Measurements from ENCODE around the gene CRB2.

The CRB2 gene

DNA sequence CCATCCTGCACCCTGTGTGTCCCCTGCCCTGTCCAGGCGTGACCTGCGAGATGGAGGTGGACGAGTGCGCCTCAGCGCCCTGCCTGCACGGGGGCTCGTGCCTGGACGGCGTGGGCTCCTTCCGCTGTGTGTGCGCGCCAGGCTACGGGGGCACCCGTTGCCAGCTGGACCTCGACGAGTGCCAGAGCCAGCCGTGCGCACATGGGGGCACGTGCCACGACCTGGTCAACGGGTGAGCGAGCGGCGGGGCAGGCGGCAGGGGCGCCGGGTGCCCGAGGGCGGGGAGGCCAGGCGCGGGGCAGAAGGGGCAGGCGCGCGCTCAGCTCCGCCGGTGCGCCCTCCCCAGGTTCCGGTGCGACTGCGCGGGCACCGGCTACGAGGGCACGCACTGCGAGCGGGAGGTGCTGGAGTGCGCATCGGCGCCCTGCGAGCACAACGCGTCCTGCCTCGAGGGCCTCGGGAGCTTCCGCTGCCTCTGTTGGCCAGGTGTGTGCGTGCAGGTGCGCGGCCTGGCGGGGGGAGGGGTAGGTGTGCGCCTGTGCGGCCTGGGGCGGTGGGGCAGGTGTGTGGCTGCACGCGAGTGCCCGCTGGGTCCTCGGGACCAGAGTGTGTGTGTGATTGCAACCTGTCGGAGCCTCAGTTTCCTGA lies 10.0 kb downstream of the CRB2 start:
- DNase-seq: no peak

DNA sequence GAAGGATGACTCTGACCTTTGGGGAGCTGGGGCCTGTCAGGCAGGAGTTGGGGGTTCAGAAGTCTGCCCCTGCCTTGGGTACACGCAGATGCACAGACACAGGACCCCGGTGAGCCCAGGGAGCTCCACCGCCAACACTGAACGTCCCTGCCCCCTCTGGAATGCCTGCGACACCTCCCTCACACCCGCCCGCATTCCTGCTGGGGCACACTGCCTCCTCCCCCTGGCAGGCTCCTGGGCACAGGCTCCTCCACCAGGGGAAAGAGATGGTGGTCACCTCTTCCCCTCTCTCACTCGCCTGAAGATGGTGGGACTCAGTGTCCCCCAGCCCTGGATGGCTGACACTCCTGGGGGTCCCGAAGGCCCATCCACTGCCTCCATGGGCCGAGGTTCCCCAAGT lies 12.0 kb downstream of the CRB2 start:
- DNase-seq: no peak

DNA sequence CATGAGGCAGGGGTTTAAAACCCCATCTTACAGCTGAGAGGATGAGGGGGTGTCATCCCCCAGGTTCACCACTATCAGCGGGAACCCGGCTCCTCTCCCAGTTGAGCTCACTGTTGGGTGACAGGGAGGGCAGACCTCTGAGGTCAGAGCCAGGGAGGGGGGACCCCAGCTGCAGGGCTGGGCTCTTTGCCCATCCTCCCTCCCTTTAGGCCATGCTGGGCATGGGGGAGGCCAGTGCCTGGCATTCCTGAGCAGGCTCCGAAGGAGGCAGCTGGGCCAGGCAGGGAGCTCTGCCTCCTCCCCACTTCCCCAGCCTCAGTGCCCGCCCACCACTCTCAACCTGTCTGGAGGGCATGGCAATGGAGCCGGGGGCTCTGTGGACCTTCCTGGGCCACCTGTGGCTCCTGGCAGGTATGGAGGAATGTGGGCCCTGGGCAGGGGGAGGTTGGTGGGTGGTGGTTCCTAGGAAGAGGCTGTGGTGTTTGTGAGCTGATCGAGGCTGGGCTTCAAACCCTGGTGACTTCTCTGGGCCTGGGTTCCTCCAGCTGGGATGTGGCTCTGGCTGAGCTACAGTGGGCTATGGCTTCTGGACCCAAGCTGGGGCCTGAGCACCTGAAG lies 12.6 kb downstream of the CRB2 start:
- DNase-seq: no peak

DNA sequence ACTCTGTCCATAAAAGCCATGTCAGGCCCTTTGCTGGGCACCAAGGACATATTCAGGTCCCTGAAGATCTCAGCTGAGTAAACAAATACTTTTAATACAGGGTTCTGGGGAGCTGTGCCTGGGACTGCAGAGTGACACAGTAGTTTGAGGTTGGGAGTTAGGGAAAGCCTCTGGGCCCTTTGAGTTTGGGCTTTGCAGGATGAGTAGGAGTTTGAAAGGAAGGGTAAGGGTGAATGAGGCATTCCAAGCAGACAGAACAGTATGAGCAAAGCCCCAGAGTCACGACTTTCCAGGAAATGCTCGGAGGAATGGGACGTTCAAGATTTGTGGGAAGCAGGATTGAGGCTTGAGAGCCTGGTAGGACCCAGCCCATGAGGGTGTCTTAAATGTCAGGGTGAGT lies 13.3 kb downstream of the CRB2 start:
- DNase-seq: no peak

DNA sequence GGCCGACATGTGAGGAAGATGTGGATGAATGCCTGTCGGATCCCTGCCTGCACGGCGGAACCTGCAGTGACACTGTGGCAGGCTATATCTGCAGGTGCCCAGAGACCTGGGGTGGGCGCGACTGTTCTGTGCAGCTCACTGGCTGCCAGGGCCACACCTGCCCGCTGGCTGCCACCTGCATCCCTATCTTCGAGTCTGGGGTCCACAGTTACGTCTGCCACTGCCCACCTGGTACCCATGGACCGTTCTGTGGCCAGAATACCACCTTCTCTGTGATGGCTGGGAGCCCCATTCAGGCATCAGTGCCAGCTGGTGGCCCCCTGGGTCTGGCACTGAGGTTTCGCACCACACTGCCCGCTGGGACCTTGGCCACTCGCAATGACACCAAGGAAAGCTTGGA lies 14.1 kb downstream of the CRB2 start:
- DNase-seq: no peak

DNA sequence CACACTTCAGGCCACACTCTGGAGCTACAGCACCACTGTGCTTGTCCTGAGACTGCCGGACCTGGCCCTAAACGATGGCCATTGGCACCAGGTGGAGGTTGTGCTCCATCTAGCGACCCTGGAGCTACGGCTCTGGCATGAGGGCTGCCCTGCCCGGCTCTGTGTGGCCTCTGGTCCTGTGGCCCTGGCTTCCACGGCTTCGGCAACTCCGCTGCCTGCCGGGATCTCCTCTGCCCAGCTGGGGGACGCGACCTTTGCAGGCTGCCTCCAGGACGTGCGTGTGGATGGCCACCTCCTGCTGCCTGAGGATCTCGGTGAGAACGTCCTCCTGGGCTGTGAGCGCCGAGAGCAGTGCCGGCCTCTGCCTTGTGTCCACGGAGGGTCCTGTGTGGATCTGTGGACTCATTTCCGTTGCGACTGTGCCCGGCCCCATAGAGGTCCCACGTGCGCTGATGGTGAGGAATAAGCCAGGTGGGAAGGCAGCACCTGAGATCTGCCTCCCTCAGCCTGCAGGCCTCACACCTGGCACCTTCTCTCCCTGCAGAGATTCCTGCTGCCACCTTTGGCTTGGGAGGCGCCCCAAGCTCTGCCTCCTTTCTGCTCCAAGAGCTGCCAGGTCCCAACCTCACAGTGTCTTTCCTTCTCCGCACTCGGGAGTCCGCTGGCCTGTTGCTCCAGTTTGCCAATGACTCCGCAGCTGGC lies 14.7 kb downstream of the CRB2 start:
- no peak for DNase-seq

DNA sequence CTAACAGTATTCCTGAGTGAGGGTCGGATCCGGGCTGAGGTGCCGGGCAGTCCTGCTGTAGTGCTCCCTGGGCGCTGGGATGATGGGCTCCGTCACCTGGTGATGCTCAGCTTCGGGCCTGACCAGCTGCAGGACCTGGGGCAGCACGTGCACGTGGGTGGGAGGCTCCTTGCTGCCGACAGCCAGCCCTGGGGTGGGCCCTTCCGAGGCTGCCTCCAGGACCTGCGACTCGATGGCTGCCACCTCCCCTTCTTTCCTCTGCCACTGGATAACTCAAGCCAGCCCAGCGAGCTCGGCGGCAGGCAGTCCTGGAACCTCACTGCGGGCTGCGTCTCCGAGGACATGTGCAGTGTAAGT lies 15.2 kb downstream of the CRB2 start:
- DNase-seq: no peak

DNA sequence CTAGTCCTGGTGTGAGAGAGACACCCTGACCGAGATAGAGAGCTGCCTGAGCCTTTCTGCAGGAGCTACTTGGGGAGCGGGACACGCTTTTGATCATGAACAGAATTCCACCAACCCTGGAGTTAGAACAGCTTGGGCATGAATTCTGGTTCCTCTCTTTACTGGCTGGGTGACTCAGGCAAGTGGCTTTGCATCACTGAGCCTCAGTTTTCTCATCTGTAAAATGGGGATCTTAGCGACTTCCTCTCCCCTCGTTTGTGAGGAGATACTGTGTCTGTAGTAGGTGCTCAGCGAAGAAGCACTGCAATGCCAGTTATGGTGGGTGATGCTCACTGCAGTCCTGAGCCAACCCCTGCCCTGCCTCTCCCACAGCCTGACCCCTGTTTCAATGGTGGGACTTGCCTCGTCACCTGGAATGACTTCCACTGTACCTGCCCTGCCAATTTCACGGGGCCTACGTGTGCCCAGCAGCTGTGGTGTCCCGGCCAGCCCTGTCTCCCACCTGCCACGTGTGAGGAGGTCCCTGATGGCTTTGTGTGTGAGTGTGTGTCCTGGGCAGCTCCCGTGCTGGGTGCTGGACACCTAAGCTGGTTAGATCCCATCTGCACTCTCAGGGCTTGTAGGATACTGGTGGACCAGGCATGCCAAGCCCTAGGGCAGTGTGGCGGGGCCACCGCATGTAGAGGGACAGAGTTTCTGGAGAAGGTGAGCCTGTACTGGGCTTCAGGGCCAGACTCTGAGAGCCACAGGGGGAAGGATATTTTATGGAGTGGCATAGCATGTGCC lies 16.0 kb downstream of the CRB2 start:
- DNase-seq: no peak

DNA sequence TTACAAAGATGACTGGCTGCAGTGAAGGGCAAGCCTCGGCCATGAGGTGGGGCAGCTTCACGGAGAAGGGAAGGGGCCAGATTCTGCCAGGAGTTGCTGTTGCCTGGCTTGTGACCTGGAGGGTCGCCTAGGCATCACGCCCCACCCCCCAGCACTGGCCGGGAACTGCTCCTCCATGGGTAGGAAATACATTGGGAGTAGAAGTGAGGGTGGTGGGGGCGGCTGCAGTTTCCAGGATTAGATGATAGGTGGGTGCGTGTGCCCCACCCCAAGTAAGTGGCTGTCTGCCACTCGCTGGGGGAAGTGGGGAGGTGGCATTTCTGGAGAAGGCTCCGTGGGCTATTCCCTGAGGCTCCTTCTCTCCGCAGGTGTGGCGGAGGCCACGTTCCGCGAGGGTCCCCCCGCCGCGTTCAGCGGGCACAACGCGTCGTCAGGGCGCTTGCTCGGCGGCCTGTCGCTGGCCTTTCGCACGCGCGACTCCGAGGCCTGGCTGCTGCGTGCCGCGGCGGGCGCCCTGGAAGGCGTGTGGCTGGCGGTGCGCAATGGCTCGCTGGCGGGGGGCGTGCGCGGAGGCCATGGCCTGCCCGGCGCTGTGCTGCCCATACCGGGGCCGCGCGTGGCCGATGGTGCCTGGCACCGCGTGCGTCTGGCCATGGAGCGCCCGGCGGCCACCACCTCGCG lies 16.9 kb downstream of the CRB2 start:
- DNase-seq: no peak

DNA sequence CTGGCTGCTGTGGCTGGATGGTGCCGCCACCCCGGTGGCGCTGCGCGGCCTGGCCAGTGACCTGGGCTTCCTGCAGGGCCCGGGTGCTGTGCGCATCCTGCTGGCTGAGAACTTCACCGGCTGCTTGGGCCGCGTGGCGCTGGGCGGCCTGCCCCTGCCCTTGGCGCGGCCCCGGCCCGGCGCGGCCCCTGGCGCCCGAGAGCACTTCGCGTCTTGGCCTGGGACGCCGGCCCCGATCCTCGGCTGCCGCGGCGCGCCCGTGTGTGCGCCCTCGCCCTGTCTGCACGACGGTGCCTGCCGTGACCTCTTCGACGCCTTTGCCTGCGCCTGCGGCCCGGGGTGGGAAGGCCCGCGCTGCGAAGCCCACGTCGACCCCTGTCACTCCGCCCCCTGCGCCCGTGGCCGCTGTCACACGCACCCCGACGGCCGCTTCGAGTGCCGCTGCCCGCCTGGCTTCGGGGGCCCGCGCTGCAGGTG lies 17.5 kb downstream of the CRB2 start:
- DNase-seq: peak in 1 of 5 experiments; percentile 11

DNA sequence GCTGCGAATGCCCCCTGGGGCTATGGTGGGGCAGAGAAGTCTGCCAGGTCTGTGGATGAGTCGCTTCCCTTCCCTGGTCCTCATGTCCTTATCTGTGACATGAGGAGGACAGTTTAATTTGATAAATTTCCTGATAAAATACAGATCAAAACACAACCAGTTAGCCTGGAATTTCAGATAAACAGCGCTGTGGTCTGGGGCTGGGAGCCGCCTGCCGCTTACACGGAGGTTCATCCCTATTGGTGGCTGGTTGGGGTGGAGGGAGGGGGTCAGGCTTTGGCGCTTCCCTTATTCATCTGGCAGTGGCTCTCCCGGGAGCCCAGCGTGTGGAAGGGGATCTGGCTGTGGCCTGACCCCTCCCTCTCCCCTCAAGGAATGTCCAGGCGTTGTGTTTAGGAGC lies 17.9 kb downstream of the CRB2 start:
- no peak for DNase-seq

DNA sequence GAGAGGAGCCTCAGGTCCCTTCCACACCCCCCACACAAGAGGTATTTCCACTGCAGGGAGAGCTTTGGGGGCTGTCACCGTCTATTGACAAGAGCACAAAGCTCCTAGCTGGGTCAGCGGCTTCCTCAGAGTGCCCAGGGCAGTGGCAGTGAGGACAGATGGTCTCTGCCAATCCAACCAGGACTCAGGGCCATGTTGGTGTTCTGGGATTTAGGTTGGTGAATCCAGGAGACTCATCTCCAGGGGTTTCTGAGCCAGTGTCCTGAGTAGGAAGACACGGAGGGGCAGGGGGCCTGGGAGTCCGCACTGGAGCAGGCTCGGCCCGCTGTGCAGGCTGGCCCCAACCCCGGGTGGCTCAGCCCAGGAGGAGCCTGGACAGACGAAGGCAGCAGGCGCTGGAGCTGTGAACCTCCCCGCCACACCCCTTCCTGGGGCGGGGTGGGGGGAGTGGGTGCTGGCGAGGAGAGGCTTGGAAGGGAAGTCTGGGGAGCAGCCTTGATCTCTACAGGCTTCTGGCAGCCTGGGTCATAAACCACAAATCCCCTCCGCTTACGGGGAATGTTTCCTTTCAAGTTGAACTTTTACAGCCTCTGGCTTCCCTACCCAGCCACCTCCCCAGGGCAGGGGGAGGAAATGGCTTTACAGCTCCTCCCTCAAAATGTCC lies 19.6 kb downstream of the CRB2 start:
- no peak for DNase-seq

DNA sequence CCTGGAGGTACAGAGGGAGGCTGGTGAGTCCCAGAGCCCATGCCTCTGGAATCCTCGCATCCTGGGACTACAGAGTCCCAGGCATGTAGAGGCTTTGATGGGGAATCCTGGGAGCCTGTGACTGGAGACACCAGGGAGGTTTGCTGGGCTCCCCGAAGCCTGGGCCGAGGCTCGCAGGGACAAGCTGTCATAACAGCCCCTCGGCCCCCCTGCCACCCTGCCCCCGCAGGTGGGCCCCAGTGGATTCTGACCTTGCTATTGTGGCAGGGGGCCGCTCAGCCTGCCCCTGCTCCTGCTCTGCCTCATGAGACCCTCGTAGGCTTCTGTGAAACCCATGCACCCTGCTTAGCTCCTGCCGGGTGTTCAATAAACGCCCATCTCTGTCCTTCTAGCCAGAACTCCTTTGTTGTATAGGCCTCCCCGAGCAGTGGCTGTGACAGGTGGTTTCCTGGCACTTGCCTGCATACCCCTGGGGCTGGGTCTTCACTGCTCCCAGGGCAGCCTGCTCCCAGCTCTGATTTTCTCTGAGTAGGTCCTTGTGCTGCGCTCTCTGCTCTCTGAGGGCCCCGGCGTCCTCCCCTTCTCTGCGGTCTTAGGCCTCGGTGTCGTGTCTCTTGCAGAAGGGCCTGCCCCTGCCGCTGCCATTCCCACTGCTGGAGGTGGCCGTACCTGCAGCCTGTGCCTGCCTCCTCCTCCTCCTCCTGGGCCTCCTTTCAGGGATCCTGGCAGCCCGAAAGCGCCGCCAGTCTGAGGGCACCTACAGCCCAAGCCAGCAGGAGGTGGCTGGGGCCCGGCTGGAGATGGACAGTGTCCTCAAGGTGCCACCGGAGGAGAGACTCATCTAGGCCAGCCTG lies 20.4 kb downstream of the CRB2 start:
- no peak for DNase-seq

DNA sequence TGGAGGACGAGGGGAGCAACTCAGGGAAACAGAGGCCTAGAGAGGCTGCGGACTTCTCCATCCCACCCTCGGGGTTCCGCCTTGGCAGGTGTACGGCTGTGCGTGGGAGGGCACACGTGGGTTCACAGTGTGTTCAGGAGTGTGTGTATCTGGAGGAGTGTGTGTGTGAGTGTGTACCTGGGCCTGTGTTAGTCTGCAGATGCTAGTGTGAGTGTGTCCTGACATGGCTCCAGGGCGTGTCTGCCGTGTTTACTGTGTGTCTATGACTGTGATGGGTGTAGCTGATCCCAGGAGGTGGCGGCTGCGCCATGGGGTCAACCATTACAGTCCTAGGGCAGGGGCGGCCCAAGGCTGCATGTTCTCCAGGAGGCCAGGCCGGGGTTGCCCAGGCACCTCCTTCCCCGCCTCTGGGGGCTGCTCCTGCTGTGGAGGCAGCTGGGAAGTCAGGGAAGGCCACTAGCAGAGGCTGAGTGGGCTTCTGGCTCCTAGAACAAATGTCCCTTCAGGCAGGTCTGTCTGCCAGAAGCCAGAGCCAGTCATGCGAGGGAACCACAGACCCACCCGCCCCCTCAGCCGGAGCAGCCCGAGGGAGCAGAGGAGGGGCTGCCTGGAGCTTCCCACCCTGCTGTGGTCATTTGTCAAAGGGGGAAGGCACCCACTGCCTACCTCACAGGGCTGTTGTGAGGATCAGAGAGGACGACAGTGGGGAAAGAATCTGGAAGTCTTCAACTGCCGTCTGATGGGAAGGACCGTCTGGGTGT lies 21.4 kb downstream of the CRB2 start:
- DNase-seq: no peak

DNA sequence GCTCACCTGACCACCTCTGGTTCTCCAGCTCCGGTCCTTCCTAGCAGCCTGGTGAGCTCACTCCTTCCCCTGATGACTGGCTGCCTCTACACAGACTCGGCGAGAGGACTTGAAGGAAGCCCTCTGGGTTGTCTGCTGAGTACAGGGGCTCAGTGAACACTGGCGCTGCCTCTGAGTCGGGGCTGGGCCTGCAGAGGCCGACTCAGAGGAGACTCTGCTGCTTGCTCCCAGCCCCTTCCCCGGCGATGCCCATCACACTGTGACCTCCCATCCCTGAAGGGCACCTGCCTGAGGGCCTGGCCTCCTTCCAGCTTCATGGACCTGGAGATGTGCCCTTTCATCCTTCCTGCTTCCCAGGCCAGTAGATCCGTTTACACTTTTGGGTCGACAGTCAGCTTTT lies 22.0 kb downstream of the CRB2 start:
- no peak for DNase-seq

DNA sequence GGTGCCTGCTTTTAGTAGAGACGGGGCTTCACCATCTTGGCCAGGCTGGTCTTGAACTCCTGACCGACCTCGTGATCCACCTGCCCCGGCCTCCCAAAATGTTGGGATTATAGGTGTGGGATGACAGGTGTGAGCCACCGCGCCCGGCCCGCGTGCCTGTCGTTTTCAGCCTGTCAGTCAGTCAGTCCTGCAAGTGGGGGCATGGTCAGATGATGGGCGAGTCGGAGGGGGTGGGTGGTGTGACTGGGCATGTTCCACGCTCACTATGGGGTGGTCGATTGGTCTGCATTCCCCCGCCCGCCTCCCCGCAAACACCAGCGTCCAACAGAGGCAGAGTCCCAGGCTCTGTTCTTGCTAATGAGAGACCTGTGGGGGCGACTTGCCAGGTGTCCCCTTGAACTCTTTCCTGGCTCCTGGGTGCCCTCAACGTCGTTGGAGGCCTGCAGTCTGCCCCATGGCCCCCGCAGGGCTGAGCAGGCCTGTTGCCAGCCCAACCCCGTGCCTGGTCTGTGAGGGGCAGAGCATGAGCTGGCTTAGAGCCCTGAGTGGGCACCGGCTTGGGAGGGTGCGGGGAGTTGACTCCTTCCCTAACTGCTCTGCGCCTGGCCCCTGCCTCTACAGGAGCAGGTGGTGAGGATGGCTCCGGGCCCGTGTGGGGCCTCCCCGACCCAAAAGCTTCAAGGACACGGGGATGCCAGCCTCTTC lies 23.1 kb downstream of the CRB2 start:
- DNase-seq: no peak

DNA sequence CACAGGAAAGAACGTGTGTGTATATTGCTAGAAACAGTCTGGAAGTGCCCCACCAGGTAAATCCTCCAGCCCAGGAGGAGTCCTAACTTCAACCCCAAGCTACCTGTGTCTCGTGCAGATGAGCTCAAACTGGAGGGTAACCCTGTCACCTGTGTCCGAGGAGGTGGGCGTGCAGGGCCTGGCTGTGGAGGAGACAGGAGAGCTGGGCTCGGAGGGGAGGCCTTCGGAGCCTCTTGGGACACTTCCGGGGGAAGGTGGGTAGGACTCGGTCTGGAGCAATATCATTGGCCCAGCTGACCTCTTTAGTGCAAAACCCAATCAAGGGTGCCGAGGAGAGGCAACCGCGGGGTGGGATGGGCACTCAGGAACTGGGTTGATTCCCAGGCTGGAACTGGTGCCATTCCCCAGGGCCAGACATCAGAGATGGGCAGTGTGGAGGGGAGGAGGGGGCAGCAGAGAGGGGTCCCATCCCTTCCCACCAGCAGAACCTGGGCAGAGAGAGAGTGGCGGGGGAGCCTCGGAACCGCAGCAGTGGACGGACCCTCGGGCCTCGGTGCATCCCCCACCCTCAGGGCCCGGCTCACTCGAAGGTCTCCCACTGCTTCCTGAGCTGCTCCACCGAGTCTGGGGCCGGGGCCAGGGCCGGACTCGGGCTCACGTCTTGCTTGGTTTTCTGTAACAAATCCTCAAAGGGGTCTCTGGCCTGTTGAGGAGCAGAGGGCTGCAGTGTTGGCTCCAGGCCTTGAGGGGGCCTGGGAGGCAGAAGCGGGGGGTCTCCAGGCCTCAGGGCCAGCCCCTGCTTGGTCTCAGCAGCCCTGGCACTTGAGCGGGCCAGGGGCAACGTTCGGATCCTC lies 25.1 kb downstream of the CRB2 start:
- no peak for DNase-seq

DNA sequence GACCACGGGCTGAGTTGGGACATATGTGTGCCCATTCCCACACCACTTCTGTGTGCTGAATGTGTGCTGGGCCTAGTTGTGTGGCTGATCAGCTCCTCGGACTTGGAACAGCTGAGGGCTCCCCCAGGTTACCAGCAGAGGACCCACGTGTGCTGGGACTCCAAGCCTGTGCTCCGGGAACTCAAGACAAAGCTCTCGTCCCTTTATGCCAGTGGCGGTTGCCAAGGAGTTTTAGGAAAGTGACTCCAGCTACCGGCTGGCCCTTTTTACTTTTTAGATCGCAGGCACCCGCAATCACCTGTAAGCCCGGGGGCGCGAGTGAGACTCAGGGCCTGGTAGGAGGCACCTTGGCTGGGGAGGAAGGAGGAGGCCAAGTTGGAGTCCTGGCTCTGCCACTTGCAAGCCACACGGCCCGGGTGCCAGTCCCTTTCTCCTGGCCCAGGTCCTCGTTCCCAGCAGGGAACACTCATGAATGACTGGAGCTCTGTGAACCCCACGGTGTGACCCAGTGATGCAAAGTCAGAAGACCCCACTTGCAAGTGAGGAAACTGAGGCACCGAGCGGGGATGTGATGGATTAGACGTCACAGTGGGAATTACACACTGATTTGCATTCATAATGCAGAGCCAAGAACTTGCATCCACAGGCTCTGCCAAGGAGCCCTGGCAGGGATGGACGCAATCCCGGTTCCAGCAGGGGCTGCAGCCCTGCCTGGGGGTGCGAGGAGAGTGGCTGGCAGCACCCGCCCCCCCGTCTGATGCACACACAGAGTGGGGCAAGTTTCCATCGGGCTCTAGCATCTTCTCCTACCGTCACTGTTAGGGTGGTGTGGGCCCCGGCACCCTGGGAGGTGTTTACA lies 26.9 kb downstream of the CRB2 start:
- no peak for DNase-seq

Data from T-helper 2 cell (primary cell).